HG03039 (cell line): ENCODE measurements around the gene DPEP2.

Source experiments
- ATAC-seq: cut with Tn5 transposase; IDR thresholded peaks from one replicate; pipeline ENCODE4 v1.9.1; 2021; ENCODE audit warnings: mild to moderate bottlenecking, moderate library complexity; ENCODE audit not compliant: unreplicated experiment

DPEP2 gene

GRCh38 chr16:67959536-67960329 lies 39.6 kb downstream of the DPEP2 start:
- ATAC-seq, result no peak

DNA sequence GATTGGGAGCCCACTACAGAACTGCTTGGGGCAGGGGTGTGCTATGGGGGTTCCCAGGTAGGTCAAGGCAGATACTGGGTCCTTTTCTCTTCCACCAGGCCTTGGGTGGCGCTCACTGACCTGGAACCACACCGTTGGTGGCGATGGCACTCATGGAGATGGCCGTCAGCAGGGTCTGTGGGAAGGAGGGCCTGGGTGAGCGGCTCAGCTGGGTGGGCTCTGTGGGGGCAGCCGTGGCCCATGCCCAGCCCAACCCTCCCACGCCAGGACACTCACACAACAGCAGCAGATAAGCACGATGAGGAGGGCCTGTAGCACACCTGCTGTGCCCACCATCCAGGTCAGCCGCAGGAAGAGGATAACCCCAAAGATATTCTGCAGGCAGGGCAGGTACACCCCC lies 41.7 kb downstream of the DPEP2 start:
- ATAC-seq, result no peak

DNA sequence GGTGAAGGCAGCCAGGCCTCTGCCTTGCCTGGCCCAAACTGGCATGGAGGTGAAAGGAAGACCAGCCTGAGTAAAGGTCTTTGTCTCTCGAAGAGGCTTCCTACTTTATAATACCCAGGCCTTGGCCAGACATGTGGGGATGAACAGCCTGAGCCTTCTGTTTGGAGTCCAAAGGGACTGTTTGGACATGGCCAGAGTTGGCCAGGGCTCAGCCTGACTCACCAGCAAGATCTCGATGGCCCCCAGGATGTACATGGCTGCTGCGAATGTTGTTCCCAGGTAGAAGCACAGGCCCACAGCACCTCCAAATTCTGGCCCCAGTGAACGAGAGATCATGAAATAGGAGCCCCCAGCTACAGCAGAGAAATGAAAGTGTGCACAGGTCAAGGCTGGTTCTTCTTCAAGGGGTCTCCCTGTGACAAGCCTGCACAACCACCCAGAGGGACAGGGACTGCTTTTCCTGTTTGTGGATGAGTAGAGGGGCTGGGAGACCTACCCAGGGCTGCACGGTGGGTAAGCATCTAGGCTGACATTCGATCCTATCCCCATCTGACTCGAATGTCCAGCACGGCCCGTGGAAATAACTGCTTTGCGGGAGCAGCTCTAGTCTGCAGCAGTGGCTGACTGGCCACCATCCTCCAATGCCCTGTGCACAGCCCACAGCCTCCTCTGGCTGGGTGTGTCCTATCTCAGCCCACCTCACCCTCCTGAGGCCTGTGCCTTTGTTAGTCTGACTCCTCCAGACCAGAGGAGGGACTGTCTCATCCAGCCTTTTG lies 44.7 kb downstream of the DPEP2 start:
- ATAC-seq, result no peak

DNA sequence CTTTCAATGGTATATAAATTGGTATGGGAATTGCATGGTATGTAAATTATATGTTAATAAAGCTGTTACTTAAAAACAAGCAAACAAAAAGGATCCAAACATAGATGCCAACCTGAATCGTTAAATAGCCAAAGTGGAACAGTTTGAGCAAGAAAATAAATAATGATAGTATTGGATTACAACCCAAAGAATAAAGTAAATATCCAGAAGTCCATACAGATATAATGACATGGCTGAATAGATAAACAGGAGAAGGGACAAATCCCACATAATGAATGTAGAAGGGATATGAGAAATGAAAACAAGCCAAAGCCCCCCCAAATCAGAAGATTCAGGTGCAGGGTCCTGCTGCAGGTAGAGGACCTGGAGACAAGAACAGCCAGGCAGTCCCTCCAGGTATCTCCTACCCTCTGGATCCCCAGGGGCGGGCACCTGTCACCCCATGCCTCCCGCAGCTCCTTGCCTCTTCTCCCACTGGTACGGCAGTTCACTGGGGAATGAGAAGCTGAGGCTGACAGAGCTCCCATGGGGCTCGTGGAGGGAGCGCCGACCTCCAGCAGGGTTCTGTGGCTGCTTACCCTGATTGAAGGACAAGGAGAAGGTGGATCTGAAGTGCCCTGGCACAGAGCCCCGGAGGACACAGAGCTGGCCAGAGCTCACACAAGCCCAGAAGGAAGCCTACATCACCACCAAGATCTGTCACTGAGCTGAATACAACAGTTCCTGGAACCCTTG lies 45.5 kb downstream of the DPEP2 start:
- no peak for ATAC-seq

DNA sequence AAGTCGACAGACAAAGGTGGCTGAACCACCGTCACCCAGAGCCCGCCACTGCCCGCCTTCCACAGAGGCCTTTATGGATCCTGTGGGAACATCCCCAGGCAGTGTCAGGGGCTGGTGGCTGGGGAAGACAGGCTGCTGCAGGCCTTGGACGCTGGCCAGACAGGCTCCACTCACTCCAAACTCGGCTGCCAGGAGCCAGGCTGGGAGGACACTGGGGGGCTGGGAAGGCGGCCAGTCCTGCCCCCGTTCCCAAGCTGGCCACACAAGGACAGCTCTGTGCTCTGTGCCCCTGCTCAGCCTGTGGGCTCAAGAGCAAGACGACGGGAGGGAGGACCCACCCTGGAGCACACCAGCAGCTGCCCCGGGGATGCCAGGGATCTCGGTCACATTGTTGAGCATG lies 47.8 kb downstream of the DPEP2 start:
- ATAC-seq, result no peak

DNA sequence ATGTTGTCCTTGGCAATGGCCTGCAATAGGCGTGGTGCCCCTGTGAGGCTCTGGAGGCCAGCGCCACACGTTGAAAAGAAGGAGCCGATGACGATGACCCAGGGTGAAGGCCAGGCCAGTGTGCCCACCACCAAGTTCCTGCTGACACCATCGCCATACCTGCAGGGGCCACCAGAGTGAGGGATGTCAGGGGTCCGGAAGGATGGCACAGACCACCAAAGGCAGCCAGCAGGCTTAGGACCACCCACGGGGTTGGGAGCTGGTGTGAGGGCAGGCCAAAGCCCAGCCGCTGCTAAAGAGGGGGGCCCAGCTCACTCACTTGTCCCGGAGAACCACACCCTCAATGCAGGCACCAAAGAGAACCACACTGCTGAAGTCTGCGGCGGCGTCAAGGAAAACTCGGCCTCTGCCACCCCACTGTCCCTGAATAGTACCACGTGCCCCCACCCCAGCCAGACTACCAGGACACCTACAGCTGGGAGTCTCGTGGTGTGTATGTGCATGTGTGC lies 48.9 kb downstream of the DPEP2 start:
- no peak for ATAC-seq

- ATAC-seq, result no peak
Measured at GRCh38 chr16:67949645-67950044, 49.6 kb downstream of the DPEP2 start.

- no peak for ATAC-seq
Measured at GRCh38 chr16:67948015-67948414, 51.3 kb downstream of the DPEP2 start.

DNA sequence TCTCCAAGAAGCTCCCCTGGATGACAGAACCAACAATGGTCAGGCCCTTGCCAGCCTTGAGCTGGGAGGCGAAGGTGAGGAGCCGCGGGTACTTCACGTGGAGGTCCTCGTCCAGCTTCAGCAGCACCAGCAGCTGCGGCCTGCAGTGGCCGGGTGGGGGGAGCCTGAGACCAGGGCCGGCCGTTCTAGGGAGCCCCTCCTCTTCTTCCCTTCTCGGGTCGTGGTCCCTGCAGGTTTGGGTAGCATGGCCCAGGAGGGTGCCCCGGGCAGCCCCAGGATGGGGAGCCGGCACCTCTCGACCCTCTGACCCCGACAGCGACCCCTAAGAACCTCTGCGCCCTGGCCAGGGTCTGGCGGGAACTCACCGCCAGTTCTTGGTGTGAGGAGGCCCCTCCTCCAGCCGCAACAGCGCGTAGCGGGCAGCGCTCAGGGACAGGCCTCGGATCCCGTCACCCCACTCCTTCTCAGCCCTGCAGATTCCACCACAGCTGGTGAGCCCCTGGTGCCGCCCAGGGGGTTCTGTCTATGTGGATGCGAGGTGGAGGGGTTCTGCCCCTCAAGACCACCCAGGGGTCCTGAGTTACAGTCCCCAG lies 52.2 kb downstream of the DPEP2 start:
- no peak for ATAC-seq

GRCh38 chr16:67946128-67946569 lies 53.1 kb downstream of the DPEP2 start:
- ATAC-seq, result no peak

DNA sequence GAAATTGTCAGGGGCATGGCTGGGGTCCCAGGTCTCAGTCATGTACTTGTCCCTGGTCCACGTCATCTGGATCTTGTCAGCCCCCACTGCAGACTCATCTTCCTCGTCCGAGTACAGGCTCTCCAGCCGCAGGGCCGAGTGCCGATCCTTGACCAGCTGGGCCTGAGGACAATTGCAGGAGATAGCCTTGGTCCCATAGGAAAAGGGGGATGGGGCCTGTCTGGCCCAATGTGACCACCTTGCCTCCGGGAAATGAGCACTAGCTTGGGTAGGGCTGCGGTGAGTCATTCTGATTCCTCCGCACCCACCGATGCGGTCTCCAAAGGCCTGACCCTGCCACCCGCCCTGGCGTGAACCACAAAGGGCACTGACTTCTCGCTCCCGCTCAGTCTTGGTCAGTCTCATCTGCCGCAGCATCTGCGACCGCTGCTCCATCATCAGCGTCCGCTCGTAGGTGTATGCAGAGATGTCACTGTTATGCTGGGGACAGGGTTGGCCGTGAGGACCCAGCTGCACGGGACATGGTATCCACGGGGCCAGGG lies 53.8 kb downstream of the DPEP2 start:
- ATAC-seq, result no peak

- no peak for ATAC-seq
Measured at GRCh38 chr16:67944690-67945391, 54.4 kb downstream of the DPEP2 start.

DNA sequence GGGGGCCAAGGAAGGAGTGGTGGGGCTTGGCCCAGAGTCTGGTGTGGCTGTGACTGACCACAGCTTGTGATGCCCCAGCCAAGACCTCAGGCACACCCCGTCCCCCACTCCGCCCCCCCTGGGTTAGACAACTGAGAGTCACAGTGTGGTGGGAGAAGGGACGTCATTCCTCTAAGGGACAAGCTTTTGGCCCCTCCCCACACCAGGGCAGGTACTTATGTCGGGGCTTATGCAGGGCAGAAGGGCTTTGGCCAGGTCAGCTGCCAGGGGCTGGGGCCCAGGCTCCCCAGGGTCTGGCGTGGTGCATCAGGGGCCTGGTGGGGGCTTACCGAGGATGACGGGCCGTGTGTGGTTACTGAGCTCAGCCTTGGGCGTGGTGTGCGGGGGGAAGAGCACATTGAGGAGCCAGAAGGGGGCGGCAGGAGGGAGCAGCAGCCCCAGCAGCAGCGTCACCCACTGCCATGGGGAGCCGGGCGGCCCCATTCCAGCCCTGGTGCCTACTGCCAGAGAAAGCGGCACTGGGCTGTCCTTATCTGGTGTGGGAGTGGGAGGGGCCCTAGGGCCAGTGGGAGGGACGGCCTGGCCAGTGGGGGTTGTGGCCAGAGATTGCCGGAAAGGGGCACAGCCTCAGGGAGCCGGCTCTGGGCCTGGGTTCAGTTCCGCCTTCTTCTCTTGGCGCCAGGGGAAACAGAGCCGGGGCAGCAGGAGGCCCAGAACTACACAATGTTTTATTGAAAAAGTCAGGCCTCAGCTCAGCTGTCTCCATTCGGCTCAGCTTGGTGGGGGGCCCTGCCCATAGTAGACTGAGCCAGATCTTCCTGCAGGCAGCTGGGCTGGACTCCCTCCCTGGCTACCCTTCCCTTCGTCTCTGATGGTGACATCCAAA lies 55.4 kb downstream of the DPEP2 start, which contains the start of gene LCAT:
Gene LCAT, minus strand, starts transcription at position 502 of the 886 bp plus-strand sequence. Its CDS starts 19 bp downstream, at position 483.
- ATAC-seq, result no peak

DNA sequence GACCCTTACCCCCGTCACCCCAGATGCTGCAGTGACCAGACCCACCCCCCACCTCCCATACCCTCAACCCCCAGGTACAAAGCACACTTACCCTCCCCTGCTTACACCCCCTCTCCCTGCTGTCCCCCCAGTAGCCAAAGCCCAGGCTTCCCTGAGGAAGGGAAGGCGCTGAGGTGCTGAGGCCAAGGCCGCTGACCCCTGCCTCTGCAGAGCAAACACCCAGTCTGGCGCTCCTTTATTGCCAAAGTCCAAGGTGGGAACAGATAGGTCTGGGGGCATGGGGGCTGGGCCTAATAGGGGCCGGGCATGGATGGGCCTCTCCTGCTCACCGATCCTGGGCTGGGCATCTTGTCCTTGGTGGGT lies 56.0 kb downstream of the DPEP2 start:
- no peak for ATAC-seq

- no peak for ATAC-seq
Measured at GRCh38 chr16:67942510-67943255, 56.6 kb downstream of the DPEP2 start.

DNA sequence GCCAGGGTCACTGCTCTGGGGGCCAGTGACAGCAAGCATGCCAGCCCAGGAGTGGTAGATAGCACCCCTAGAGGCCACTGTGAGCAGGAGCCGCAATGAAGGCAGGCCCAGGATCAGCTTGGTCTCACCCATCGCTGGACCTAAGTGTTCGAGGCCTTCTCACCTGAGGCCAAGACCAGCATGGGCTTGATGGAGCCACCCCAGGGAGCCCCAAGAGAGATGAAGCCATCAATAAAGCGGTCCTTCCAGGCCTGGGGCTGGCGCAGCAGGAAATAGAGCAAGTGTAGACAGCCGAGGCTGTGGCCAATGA lies 57.1 kb downstream of the DPEP2 start:
- ATAC-seq, result no peak

- no peak for ATAC-seq
Measured at GRCh38 chr16:67941469-67942199, 57.6 kb downstream of the DPEP2 start.
